NCI-H345 (cell line): Measurements from ENCODE around the gene KLF7.

Source experiments
- DNase-seq: peaks from one replicate; lab custom pipeline; 2025; lab: John Stamatoyannopoulos, UW

KLF7 gene

DNA sequence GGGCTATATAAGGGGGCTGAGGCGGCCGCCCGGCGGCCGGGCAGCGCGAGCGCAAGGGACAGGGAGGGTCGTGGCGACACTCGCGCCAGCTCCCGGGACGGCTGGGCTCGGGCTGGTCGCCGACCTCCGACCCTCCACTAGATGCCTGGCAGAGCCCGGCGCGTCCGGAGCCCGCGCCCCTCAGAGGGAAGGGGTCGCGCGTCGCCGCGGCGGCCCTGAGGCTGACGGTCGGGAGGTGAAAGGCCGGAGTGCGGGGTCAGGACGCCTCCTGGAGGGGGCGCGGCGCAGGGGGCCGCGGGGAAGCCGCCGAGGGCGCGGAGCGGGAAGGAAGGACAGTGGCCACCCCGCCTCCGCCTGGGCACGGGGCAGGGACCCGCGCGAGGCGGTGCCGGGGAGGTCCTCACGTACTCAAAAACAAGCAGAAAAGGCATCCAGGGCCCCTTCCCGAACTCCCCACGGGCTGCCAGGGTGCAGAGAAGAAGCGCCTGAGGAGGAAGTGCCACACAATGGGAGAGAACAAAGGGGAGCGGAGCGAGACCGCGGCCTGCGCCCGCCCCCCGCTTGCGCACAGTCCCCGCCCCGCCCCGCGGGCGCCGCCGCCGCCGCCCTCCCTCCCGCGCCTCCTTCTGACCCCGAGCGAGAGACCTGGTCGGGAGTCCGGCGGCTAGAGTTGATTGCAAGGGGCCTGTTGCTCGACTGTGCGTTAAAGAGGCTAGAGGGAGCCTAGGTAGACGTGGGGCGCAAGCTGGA, 776 bp upstream of the KLF7 start:
- DNase-seq, result peak; percentile 79

DNA sequence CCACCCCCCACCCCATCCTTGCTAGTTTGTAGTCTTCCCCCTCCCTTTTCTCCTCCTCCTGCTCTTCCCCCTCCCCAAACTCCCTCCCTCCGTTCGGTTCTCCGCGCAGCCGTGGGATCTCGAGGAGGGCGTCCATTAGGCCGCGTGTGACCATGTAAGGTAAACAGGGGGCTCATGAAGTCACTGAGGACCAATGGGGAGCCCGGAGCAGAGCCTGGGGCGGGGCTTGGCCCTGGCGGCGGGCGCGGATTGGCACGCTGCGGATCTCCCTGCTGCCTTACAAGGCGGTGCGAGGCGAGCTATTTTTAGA, 246 bp upstream of the KLF7 start:
- peak; percentile 99 for DNase-seq

DNA sequence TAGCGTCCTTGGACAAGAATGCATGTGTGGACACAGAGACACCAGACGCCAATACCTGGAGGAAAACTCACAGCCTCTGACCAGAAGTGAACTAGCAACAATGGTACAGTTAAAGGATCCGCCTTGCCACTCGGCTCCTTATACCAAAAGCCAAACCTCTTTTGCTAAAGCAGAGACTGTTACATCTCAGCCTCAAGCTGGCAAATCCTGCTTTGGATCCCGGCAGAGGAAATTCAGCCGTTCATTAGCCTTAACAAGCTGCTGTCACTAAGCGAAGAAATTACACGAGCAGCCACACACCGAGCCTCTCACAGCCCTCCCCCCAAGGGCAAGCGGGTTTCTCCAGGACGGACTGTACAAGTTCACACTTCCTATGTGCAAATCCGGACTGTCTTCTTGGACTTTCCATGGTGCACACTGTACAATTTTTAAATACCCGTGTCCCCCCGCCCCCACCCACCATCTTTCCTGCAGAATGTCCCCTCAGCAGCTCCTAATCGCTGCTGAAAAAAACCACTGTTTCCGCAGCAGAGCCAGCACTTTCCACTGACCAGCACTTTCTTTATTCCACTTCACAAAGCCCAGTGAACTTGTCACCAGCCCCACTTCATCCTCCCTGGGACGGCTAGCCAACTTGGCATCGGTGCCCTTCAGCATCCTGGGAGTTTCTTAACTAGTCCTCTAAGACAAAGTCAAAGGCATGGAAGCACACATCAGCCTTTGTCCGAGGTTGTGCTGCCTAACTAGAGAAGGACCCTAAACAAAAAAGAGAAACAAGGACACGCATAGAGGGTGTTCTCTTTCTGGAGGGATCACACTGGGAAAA, 1.5 kb downstream of the KLF7 start:
- DNase-seq, result no peak

DNA sequence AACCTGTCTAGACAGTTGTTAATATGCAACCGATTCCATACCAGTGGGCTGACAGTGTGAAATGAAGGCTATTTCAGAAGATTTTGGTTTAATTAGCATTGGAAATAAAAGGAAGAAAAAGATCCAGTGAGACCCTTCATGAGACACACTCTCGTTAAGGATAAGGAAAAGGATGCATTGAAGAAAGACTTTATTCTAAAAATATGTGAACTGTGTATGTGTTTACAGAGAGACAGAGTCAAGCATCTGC, 2.1 kb downstream of the KLF7 start:
- DNase-seq, result no peak

DNA sequence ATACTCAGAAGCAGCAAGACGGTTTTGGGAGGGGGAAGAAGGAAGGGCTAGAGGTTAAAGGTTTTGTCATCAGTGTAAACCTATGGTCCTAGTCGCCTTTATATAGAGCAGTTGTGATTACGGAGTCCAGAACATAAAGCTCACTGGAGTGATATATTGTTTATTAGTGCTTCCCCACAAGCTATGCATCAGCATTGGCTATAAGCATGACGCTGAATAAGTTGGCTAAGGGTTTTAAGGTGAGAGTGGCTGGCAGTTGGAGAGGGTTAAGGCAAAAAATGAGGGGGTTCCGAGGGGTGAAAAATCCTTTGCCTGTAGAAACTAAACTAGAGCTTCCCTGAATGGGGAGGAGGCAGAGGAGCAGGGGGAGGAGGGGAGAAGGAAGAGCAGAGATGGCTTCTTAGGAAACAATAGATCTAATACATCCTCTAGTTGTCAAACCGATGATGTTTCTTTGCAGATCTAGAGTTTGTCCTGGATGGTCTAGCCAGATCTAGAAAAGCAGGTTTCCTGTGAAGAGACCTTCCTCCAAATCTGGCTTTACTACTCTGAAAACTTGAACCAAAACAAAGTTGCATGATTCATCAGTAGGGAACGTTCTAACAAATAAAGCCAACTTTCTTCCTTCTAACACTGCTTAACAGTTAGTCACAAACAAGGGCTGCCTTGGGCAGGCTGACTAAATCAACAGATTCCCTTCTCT, 2.5 kb downstream of the KLF7 start:
- DNase-seq, result no peak

DNA sequence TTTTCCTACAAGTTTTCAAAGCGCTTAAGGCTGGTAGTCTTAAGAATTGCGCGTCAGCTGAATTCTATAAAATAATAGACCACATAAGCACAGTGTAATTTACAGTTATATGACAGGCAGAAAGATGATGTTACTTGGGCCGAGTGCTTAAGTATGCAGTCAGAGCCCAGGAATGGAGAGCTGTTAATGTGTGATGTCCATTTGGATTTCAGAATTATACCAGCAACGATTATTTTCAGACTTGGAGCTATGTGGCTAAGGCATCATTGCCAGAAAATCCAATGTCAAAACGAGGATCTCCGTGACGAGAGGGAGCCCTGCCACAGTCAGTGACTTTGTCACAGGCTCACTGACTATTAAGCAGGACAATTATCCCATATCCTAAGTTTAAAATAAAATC, 3.4 kb downstream of the KLF7 start:
- no peak for DNase-seq

DNA sequence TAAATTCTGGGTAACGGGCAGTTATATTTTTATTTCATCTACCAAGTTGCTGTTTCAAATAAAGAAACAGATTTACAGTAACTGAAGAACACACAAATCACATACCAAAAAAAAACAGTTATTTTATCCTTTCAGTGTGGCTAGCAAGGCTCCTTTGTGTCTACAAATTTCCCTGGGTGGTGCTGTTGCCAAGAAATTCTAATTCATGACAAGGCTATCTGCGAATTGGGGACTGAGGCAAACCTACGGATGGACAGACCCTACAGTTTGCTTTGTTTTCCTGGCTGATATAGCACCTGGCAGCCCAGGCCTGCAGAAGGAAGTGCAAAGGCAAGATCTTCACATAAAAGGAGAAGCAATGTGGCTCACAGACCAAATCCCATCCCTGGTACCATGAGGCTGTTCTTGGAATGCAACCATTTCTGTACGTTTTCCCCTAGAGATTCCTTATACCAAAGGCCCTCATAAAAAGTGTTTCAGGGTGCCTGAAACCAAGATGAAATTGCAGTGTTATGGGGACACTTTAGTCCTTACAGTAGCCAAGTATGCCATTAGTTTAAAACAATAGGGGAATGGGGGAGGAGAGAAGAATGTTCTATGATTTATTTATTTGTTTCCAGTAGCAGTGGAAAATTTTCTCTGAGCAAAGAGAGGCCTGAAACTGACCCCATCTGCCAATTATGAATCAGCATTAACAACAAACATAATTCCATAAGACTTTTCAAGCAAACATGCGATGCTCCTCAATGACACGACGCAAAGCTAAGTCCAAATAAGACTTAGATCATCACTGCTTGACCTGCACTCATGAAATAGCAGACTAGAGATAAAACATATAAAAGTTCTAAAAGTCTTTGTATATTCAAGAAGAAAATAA, 4.3 kb downstream of the KLF7 start:
- DNase-seq, result no peak

DNA sequence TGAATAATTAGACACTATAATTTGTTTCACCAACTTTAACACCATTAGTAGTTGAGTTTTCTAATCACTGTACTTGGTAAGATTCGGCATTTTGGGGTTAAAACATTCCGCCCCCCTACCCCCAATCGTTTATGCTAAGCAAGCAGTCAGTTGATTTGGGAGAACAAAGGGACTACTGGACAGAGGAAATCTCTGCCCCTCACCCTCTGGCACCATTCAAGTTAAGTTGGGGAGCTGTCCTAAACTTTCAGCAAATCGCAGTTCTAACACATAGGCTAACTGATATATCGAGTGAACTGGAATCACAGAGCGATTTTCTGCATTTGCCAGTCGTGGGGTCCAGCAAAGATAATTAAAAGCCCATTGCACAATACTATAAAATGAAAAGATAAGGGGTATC, 5.6 kb downstream of the KLF7 start:
- DNase-seq, result no peak

DNA sequence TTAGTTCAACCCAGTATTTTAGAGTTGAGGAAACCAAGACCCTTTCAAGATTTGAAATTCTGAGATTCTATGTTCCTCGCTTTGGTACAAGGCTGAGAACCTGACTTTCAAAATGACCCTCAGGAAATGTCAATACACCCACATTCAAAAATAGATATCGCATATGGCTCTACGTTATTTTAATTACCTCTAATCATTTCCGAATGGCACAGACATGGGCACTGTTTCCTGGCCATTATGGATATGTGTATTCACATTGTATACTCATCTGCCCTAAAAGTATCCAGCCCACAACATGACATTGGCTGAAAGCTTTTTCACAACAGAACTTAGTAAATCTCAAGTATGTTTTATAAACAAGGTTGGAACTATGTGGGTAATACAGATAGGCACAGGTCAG, 6.7 kb downstream of the KLF7 start:
- DNase-seq, result no peak

DNA sequence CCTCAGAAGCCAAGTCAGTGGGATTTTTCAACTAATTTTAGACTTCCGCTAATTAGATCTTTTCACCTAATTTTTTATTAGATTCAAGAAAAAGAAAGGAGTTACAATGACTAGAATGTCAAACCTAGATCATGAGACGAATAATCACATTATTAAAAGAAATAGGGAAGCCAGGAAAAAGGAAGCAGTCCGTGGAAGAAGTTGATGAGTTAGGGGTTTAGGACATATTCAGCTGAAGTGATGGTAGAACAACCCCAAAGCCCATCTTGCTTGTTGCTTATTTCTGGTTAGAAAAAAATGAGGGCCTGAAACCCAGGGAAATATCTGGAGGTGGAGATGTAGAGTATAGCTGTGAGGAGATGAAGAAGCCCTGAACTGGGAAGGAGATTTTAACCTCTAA, 8.0 kb downstream of the KLF7 start:
- DNase-seq, result no peak

DNA sequence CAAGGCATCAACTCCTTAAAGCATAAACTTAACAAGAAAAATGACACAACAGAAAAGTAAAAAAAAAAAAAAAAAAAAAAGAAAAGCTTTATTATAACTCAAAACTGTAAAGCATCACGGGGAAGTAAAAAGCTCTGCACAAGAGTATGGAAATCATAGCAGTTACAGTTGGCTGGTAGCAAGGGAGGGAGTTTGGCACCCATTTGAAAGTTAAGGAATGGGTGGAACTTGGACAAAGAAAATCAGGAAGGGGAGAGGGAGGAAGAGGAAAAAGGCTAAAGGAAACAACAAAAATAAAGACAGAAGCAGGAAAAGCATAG, 8.6 kb downstream of the KLF7 start:
- DNase-seq, result no peak

DNA sequence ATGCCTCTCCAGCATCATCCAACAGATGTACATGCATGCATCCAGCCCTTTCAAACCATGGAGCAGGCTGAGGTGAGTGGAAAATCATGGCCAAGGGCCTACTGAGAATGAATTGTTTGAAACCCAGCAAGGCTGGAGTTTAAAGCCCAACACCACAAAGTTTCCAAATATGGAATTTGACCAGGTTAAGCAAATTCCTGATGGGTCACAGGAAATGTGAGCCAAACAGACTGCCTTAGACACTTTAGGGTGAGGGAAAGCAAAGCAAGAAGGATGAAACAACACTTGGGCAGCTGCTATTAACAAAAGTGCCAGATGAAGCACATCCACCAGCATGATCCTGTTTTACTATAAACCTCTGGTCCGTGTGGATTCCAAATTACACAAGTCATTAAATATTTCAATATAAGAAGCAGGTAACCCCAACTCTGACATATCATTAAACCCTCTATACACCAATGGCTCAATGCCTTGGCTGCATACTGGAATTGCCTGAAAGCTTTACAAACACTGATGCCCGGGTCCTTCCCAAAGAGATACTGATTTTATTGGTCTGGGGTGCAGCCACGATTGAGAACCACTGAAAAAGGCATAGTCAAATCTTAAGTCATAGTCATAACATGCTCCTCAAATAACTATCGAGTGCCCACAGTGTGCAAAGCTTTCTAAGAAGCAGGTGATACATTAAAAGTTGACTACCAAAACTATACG, 9.1 kb downstream of the KLF7 start:
- DNase-seq, result no peak

DNA sequence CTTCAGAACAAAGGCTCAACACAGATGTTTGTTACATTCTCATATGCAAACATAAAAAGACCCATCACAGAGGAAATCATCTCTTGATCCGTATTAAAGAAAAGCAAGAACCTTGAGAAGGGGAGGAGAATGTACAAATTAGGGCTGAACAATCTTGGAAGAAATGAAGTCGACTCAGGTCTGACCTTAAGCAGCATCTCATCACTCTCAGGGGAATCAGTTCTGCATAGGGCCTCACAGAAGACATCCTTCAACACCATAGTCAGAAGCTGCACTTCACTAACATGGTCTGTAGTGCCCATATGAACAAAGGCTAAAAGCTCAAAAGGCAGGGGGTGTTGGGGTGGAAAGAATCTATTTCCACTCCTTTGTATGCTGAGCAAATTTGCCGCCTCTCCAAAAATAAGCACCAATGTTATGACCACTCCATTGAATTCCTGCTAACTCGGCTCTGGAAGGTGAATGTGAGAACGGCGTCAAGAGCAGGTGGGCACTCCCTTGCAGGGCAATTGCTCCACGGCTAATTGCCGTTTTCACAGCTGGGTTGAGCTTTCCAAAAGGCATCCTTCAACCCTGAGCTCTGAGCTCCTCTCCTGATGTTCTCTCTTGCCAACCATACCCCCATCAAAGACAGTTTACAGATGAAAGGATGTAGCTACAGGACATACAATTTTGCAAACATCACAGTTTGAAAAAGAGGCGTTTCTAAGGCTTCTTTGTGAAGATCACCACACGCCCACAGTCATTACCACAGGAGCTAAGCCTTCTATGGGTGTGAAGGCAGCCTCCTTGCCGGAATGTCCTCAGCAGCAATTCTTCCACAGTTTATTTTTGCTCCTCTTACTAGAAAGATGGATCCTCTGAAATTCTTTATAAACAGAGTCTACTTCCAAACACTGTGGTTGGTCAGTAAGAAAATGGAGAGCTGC, 10.0 kb downstream of the KLF7 start:
- peak; percentile 83 for DNase-seq

DNA sequence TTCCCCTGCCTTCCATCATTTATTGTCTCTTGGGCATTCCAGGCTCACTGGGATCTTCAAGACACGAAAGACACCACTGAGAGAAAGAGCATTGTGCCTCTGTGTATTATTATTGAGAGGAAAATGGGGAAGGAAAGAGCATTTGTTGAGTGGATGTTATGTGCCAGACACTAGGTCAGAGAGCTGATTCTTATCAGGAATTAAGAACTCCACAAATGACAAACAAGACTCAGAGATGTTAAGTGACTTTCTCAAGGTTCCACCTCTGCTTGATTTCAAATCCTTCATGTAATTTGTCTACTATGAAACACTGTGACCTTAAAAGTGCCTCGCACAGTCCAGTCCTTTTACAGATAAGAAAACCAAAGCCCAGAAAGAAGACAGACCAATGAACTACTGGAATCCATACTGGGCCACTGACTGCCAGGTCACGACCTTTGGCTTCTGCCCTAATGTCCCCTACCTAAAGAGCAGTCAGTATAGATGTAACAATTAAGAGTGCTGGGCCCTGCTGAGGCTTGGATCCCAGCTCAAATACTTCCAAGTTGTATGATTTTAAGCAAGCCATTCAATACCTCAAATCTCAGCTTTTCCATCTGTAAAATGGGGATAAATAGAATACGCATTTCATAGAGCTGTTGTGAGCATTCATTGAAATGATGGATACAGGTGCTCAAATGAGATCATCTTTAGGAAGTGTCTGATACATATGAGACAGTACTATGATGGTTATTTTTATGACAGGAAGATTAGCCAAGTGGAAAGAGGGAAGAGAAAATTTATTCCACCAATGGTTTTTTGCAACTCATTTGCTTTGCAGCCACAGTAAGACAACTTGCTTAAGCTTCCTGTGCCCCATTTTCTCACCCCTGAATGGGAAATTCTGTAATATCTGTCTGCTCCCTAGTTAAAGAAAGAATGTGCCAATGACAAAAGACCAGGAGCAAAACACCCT, 10.9 kb downstream of the KLF7 start:
- DNase-seq, result no peak

DNA sequence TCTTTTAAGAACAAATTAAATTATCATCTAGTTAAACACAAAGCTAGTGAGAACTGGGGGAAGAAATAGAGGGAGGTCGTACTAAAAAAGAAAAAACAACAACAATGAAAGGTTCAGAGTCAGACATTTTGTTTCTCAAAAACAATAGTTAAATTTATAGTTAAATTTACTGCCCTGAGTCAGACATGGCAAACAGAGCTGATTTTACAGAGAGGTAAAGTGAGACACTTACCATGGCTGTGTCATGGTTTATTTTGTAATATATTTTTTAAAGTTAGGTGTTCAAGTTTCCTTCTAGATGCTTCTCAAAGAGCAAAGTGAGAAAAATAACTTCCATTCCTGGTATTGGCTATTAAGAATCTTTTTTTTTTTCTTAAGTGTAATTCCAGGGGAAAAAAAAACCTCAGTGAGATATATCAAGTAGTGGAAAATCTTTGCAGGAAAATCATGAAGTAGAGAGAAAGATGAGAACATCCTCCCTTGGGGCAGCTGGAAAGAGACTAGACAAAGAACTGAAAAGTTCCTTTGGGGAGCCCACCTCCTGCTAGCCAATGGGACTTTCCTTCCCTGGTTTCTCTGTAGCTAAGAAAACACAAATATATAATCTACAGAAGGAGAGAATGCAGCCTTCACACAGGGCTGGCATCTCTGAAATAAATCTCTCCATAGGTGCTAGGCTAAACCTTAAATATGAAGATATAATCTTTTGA, 12.3 kb downstream of the KLF7 start:
- no peak for DNase-seq

DNA sequence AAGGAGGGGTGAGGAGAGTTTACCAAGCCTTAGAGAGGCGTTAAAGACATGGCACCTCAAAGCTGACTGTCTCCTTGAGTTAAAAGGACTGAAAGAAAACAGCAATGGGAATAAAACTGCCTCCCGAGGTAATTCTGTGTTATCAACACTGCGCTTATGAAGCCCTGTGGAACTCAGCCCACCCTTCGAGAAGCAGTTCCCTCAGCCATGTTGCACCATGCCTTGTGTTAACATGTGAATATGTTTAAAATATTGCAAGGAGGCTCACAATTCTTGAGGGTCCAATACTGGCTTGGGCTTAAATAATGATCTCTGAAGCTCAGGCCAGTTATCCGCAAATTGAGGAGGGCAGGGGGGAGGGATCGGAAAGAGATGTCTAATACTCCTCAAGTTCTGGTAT, 14.7 kb downstream of the KLF7 start:
- DNase-seq, result no peak

DNA sequence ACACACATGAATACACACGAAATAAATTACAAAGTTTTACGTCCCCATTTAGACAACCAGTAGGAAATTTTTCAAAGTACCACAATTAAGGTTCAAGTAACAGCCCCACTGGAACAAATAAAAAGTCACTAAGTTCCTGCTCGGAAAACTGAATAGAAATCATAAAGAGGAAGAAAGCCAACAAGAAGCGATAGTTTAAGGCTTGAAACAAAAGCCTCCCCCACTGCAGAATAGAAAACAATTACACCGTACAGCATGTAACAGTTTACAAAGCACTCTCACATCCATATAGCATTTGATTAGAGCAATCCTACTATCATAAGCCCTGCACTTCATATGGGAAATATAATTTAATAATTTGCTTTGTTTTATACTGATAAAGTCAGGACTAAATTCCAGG, 15.5 kb downstream of the KLF7 start:
- no peak for DNase-seq

DNA sequence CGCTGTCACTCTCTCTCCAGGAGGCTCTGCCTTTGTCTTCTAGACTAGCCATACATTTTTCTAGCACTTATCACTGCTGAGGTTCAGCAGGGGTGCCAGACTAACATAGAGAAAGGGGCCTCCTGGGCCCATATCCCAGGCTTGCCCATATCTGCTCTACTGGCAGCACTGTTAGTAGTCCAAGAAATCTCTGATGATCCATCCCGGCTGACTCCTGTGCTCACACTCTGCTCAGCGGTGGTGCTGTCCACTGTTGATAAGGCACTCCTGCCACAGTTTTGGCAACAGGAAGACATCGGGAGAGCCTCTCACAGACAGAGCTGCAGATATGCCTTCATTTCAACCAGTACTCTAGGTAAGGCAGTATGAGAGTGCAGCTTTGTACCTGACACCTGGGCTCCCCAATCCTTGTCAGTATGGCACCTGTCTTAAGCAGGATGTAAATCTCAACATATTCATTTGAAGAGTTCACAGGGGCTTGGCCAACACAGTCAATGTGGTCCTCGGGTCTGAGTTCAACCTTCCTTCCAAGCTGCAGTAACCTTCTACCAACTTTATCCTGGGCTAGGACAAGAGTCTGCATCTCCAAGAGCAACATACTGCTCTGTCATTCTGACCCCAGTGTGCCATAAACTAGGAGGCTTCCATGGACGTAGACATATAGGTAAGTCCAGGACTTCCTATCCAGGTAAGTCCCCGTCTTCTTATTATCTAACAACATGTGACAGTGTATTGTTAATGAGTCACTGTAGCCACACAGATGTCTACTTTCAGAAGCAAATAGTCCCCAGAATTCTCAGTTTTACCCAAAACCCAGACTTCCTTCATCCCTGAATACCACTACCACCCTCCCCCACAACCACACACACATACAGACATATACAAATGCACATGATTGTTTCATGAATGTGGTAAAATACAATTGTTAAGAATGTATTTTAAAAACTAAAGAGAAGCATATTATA, 16.2 kb downstream of the KLF7 start:
- no peak for DNase-seq
